GM19035 (cell line): ENCODE measurements around the gene AKAP7.
"Not testable (repeated sequence)": the region's sequence is repeated elsewhere in the genome, so short reads cannot be mapped to it uniquely, and the experiment has no call there.

Experiments
- ATAC-seq: cut with Tn5 transposase; IDR thresholded peaks from one replicate; pipeline ENCODE4 v1.9.1; 2021; ENCODE audit not compliant: unreplicated experiment

The AKAP7 gene

DNA sequence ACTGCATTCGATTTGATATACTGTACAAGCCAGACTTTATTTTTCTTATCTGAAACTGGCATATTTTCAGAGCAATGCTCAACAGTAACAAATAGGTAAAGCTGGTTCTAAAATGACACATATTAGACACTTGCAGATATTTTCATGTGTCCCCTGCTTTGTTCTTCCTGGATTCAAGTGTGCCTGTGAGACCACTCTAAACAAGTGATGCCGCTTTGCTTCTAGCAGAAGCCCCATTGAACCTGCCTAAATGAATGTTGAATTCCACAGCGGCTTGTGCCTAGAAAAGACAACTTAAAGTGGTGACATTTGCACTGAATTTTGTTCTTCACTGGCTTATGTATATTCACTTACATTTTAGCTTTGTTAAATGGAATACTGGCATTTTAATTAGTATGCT lies 115.7 kb downstream of the AKAP7 start:
- no peak for ATAC-seq

DNA sequence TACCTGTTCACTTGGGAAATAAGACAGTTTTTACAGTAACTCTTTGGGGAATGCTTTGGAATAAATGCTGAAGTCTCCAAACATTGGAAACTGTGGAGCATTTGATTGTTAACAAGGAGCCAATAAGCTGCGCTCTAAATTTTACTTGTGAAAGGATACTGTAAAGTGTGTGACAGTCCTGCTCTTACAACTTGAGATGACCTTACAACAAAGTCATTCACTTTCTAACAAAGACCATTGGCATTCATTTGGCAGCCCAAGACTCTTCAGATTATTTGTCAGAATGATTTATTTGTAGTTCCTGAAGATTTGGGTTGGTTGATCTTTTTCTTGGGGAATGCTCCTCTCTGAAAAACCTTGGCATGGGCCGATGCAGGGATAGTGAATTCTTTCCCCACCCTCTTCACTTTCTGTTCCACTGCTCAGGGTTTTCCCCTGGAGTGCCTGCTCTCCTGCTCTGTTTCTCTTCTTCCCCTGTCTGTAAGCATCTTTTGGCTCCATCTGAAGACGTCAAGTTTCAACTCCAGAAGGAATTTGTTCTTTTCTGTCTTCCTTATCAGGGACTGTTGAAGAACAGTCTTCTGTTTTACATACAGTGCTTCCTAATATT lies 116.4 kb downstream of the AKAP7 start:
- ATAC-seq, result no peak

DNA sequence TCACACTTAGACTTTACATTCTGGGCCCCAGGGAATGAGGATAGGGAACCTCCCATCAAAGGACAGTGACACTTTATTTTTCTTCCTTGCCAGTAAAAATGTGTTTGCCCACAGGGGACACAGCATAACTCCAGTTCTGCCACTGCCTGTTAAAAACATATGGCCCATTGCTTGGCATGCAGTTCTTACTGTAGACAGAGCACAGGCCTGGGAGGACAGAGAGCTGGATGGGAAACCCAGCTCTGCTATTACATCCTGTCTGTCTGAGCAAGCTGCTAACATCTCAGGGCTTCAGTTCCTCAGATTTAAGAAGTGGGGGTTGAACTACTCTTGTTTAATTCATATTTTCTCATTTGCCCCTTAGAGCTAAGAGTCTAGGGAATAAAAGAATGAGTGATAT lies 120.2 kb downstream of the AKAP7 start:
- no peak for ATAC-seq

- ATAC-seq, result no peak
Observed at GRCh38 chr6:131255911-131256310, 120.6 kb downstream of the AKAP7 start.

DNA sequence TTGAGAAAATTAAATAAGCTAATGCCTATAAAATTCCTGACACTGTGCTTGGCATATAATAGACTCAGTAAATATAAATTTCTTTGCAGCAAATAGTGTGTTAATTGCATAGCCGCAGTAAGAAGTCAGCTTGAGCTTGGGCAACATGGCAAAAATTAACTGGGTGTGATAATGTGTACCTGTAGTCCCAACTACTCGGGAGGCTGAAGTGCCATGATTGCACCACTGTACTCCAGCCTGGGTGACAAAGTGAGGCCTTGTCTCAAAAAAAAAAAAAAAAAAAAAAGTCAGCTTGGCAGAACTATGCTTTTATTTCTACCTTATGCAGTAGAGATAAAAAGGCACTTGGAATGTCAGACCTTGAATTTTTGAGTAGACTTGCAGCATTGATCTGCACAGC lies 121.8 kb downstream of the AKAP7 start:
- ATAC-seq, result no peak

GRCh38 chr6:131258010-131258652 lies 122.9 kb downstream of the AKAP7 start:
- no peak for ATAC-seq

- ATAC-seq, result no peak
Observed at GRCh38 chr6:131258816-131259476, 123.7 kb downstream of the AKAP7 start.

DNA sequence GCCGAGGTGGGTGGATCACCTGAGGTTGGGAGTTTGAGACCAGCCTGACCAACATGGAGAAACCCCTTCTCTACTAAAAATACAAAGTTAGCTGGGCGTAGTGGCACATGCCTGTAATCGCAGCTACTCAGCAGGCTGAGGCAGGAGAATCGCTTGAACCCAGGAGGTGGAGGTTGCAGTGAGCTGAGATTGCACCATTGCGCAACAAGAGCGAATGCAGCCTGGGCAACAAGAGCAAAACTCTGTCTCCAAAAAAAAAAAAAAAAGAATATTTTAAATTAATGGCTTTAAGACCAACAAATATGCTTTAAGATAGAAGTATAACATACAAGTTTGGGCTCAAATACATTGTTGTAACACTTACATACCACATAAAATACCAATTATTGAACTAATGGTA lies 125.7 kb downstream of the AKAP7 start:
- ATAC-seq, result not testable (repeated sequence)

GRCh38 chr6:131262060-131262459 lies 126.8 kb downstream of the AKAP7 start:
- ATAC-seq, result no peak

- ATAC-seq, result no peak
Observed at GRCh38 chr6:131265939-131266338, 130.7 kb downstream of the AKAP7 start.

GRCh38 chr6:131268303-131268702 lies 133.0 kb downstream of the AKAP7 start:
- no peak for ATAC-seq

DNA sequence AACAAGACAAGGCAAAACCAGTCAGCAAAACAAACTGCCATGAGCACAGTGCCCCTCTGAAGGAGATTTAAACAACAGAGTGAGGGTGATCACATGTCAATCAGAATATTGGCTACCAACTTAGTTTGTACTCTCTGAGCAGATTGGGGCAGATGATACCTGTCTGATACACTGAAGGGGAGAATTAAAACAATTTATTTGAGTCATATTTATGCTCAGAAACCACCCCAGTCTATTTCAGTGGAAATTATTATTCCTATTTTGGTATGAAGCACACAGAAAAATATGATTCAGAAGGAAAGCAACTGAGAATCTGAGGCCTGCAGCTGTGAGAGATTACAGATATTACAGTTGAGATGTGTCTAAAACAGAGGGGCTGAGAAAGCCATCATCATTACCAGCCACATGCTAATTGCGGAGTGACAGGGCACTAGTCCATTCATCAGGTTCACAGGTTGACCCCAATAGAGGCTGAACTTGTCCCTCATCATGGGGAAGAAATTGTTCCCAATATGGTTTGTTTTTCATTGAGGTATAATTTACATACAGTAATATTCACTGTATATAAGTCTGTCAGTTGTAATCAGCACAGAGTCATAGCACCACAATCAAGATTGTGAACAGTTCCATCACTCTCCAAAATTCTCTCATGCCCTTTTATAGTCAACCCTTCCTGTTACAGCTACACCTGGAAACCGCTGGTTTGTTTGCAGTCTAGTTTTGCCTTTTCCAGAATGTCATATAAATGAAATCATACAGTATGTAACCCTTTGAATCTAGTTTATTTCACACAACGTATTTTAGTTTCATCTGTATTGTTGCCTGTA lies 134.5 kb downstream of the AKAP7 start:
- ATAC-seq, result no peak

GRCh38 chr6:131270534-131270933 lies 135.3 kb downstream of the AKAP7 start:
- ATAC-seq, result no peak

- ATAC-seq, result no peak
Observed at GRCh38 chr6:131275273-131275672, 140.0 kb downstream of the AKAP7 start.

DNA sequence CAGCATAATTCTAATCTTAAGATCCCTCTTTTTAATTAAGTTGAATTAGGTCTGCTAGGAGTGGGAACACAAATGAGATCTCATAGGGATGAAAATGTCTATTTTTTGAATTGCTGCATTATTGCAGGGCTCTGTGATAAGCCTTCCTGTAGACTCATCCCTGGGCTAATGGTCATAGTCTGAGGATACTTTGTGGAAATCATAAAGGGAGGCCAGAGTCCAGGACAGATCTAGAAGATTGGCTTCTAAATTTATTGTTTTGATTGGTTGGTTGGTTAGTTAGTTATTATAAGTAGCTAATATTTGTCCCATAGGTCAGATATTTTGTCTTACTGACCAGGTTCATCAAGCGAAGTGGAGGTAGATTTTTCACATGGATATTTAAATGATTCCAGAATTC lies 142.3 kb downstream of the AKAP7 start:
- no peak for ATAC-seq

DNA sequence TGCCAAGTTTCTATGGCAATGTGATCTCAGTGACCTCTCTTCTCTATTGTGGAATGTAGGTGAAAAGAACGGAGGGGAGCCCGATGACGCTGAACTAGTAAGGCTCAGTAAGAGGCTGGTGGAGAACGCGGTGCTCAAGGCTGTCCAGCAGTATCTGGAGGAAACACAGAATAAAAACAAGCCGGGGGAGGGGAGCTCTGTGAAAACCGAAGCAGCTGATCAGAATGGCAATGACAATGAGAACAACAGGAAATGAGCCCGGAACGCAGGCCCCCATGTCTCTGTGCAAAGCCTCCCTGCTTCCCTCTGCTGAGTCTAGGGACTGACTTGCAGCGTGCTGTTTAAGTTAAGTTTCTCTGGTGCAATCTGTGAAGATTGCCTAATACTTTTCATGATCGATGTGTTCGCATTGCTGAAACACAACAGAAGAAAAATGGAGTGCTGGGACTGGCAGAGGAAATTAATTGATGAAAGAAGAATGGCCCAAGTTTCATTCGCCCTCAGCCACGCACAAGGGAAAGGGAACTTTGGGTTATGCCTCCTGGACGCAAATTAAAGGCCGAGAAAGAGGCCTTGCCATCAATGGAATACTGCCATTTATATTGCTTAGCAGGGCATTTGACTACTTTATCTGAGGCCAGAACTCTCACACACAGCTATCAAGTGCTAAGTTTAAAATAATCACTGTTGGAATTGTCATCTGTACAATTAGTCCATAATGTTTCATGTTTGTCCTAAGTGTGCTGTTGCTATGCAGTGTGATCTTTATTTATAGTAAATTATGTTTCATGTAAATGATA lies 146.4 kb downstream of the AKAP7 start:
- ATAC-seq, result no peak

DNA sequence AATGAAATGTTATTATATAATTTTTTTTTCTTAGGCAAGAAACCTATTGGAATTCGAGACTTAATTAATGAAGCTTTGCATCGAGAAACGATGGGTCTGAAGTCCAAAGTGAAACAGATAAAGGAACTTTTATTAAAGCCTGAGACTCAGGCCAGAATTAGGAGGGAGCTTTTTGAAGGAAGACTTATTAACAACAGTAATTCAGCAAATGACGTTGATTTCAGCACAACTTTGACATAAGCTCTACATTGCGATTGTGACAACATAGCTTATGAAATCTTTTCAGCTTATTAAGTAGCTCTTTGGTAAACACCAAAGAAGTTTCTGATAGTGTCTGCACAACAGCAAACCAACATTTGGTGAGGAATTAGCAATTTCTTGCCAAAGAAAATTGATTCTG lies 147.1 kb downstream of the AKAP7 start:
- no peak for ATAC-seq

GRCh38 chr6:131283466-131284175 lies 148.4 kb downstream of the AKAP7 start:
- no peak for ATAC-seq

- ATAC-seq, result no peak
Observed at GRCh38 chr6:131285548-131285947, 150.3 kb downstream of the AKAP7 start.

GRCh38 chr6:131286469-131287040 lies 151.3 kb downstream of the AKAP7 start:
- ATAC-seq, result no peak
